Measurements from ENCODE around the gene RGS9.

DNA sequence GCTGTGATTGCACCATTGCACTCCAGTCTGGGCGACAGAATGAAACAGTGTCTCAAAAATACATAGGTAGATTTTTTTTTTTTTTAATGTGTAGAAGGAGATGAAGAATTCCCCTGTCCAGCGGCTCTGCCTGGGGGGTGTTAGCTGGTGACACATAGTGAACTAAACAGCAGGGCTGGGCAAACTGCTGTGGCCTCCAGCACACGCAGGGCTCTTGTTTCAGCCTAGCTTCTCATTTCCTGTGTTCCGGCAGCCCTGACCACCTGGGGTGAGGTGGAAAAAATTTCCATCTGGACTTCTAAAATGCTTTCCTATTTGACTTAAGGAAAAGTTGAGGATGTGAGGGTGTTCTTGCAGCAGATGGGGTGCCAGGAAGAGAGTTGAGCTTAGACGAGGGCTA, 33.3 kb upstream of the RGS9 start:
- TF ChIP-seq, protein P1, sequence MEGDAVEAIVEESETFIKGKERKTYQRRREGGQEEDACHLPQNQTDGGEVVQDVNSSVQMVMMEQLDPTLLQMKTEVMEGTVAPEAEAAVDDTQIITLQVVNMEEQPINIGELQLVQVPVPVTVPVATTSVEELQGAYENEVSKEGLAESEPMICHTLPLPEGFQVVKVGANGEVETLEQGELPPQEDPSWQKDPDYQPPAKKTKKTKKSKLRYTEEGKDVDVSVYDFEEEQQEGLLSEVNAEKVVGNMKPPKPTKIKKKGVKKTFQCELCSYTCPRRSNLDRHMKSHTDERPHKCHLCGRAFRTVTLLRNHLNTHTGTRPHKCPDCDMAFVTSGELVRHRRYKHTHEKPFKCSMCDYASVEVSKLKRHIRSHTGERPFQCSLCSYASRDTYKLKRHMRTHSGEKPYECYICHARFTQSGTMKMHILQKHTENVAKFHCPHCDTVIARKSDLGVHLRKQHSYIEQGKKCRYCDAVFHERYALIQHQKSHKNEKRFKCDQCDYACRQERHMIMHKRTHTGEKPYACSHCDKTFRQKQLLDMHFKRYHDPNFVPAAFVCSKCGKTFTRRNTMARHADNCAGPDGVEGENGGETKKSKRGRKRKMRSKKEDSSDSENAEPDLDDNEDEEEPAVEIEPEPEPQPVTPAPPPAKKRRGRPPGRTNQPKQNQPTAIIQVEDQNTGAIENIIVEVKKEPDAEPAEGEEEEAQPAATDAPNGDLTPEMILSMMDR (IDR thresholded peaks at IDR 0.05; ENCODE audit: insufficient read depth, low read length) = no peak
- no peak for TF ChIP-seq SPI1 (IDR thresholded peaks at IDR 0.05; ENCODE audit: borderline replicate concordance, low read depth)

Measured in HL-60 (cell line).